ENCODE results near the gene ARSK. TPM values are rescaled to one million over a fixed set of nuclear protein-coding genes. Genes with fewer than 3 reads are reported as not detected.

Gene ARSK
- total RNA-seq, 6 donors from 2014 or later, result 2.1 to 11.0 (median 3.9) TPM

GRCh38 chr5:95528565-95528964 lies 26.3 kb upstream of the ARSK start:
- H3K4me1 ChIP-seq, result no peaks in the 10 kb centered on the region
- H3K9me3 ChIP-seq, result no peaks in the 10 kb centered on the region
- DNase-seq (no peak), ATAC-seq (ENCODE audit: low FRiP score in 2 of 2) (no peak)
- TF ChIP-seq CTCF (IDR thresholded peaks at IDR 0.05) (no peak), EP300 (IDR thresholded peaks at IDR 0.05) (no peak), POLR2A (IDR thresholded peaks at IDR 0.05) (no peak), POLR2AphosphoS5 (IDR thresholded peaks at IDR 0.05) (no peak)
- H3K27ac ChIP-seq, result no peak overlapping the region
- no peak overlapping the region for H3K4me3 ChIP-seq
- peaks cover 5 to 82% (median 19%) of the 10 kb centered on the region in 4 donors for H3K36me3 ChIP-seq
- H3K27me3 ChIP-seq, result no peaks in the 10 kb centered on the region

- peaks cover 5 to 80% (median 15%) of the 10 kb centered on the region in 4 donors for H3K36me3 ChIP-seq
- no peaks in the 10 kb centered on the region for H3K4me1 ChIP-seq
- TF ChIP-seq CTCF (IDR thresholded peaks at IDR 0.05) (no peak), POLR2A (IDR thresholded peaks at IDR 0.05) (no peak), EP300 (IDR thresholded peaks at IDR 0.05) (no peak), POLR2AphosphoS5 (IDR thresholded peaks at IDR 0.05) (no peak)
- no peaks in the 10 kb centered on the region for H3K27me3 ChIP-seq
- no peaks in the 10 kb centered on the region for H3K9me3 ChIP-seq
- DNase-seq (no peak), ATAC-seq (ENCODE audit: low FRiP score in 2 of 2) (no peak)
- no peak overlapping the region for H3K4me3 ChIP-seq
- H3K27ac ChIP-seq, result no peak overlapping the region
- 92 to 98% methylated on average over 2 of the region's 2 CpGs for WGBS, 2 donors
These were observed 24.5 kb upstream of the ARSK start for GRCh38 chr5:95530416-95530815.

- ATAC-seq (ENCODE audit: low FRiP score in 2 of 2) (no peak), DNase-seq (no peak)
- peaks cover 5 to 80% (median 13%) of the 10 kb centered on the region in 4 donors for H3K36me3 ChIP-seq
- no peak overlapping the region for H3K27ac ChIP-seq
- no peak overlapping the region for H3K4me3 ChIP-seq
- no peaks in the 10 kb centered on the region for H3K4me1 ChIP-seq
- no peaks in the 10 kb centered on the region for H3K27me3 ChIP-seq
- TF ChIP-seq EP300 (IDR thresholded peaks at IDR 0.05) (no peak), POLR2A (IDR thresholded peaks at IDR 0.05) (no peak), CTCF (IDR thresholded peaks at IDR 0.05) (no peak), POLR2AphosphoS5 (IDR thresholded peaks at IDR 0.05) (no peak)
- no peaks in the 10 kb centered on the region for H3K9me3 ChIP-seq
These were observed 23.4 kb upstream of the ARSK start for GRCh38 chr5:95531491-95531890.

GRCh38 chr5:95532415-95532814 lies 22.5 kb upstream of the ARSK start:
- 93 to 97% methylated on average over 2 of the region's 2 CpGs for WGBS, 2 donors
- no peak for TF ChIP-seq EP300 (IDR thresholded peaks at IDR 0.05)
- TF ChIP-seq CTCF (IDR thresholded peaks at IDR 0.05), result no peak
- peaks cover 2 to 79% (median 13%) of the 10 kb centered on the region in 4 donors for H3K36me3 ChIP-seq
- H3K27ac ChIP-seq, result no peak overlapping the region
- no peak for DNase-seq
- H3K27me3 ChIP-seq, result no peaks in the 10 kb centered on the region
- no peak overlapping the region for H3K4me3 ChIP-seq
- H3K9me3 ChIP-seq, result no peaks in the 10 kb centered on the region
- H3K4me1 ChIP-seq, result no peaks in the 10 kb centered on the region
- no peak for ATAC-seq (ENCODE audit: low FRiP score in 2 of 2)

- Histone ChIP-seq H3K4me3 (no peak overlapping the region), H3K27ac (no peak overlapping the region), H3K27me3 (no peaks in the 10 kb centered on the region), H3K4me1 (no peaks in the 10 kb centered on the region), H3K9me3 (no peaks in the 10 kb centered on the region), H3K36me3 (peaks cover 2 to 72% (median 12%) of the 10 kb centered on the region in 4 donors)
- DNase-seq, result no peak
- 62 to 72% methylated on average over 2 of the region's 2 CpGs for WGBS, 2 donors
- no peak for ATAC-seq (ENCODE audit: low FRiP score in 2 of 2)
- TF ChIP-seq EP300 (IDR thresholded peaks at IDR 0.05), result no peak
- no peak for TF ChIP-seq CTCF (IDR thresholded peaks at IDR 0.05)
- no peak for TF ChIP-seq POLR2AphosphoS5 (IDR thresholded peaks at IDR 0.05)
- no peak for TF ChIP-seq POLR2A (IDR thresholded peaks at IDR 0.05)
These were observed 21.8 kb upstream of the ARSK start for GRCh38 chr5:95533106-95533505.

Data from upper lobe of left lung (tissue), 6 donors.